GM12864 (cell line): Measurements from ENCODE around the gene ST6GALNAC3.
"Not testable (repeated sequence)": the region's sequence is repeated elsewhere in the genome, so short reads cannot be mapped to it uniquely, and the experiment has no call there.

Source experiments
- DNase-seq: peaks from one replicate; pipeline ENCODE4 v3.0.0-alpha.2; 2011; ENCODE audit warnings: low read depth
- H3K4me3 ChIP-seq: 2 replicates; pipeline ENCODE4 v1.5.1; 2011; ENCODE audit warnings: mild to moderate bottlenecking, low read depth, low read length, control low read depth
- CTCF ChIP-seq: IDR thresholded peaks from 2 replicates; pipeline ENCODE4 v1.5.1; 2011; ENCODE audit warnings: low read depth, mild to moderate bottlenecking, moderate library complexity, low read length, control low read depth, inconsistent platforms; ENCODE audit errors: missing control alignments

Gene ST6GALNAC3

GRCh38 chr1:76335882-76336281 is 261.3 kb downstream of the ST6GALNAC3 start:
- no peak for TF ChIP-seq CTCF
- no peak for DNase-seq
- H3K4me3 ChIP-seq = no peak overlapping the region

GRCh38 chr1:76336931-76337371 is 262.4 kb downstream of the ST6GALNAC3 start:
- H3K4me3 ChIP-seq = no peak overlapping the region
- no peak for DNase-seq
- no peak for TF ChIP-seq CTCF

- no peak overlapping the region for H3K4me3 ChIP-seq
- no peak for DNase-seq
- TF ChIP-seq CTCF = no peak
Measured at GRCh38 chr1:76337542-76338219, 263.1 kb downstream of the ST6GALNAC3 start.

- DNase-seq = no peak
- no peak for TF ChIP-seq CTCF
- H3K4me3 ChIP-seq = no peak overlapping the region
Measured at GRCh38 chr1:76340056-76340455, 265.5 kb downstream of the ST6GALNAC3 start.

- H3K4me3 ChIP-seq, DNase-seq: not testable (repeated sequence)
Measured at GRCh38 chr1:76341816-76342215, 267.3 kb downstream of the ST6GALNAC3 start.

GRCh38 chr1:76343356-76343755 is 268.8 kb downstream of the ST6GALNAC3 start:
- TF ChIP-seq CTCF = no peak
- no peak for DNase-seq
- H3K4me3 ChIP-seq = no peak overlapping the region

GRCh38 chr1:76351655-76352054 is 277.1 kb downstream of the ST6GALNAC3 start:
- TF ChIP-seq CTCF = no peak

More at GRCh38 chr1:76351655-76352054, 277.1 kb downstream of the ST6GALNAC3 start:
- no peak overlapping the region for H3K4me3 ChIP-seq
- no peak for DNase-seq
